Natural killer cell (primary cell): ENCODE measurements around the gene NID2. TPM values are rescaled to one million over a fixed set of nuclear protein-coding genes. Genes with fewer than 3 reads are reported as not detected.

Experiments
- ATAC-seq, 3 donors: fragments of 150-1000 bp in 2 of 3; fragments of 200-7000 bp in 1 of 3; cut with Tn5 transposase; 1 replicate in 1 of 3; 2 replicates in 2 of 3; pipeline ENCODE4 v1.10.0; 2021; ENCODE audit warnings: mild to moderate bottlenecking in 2 of 3, moderate library complexity in 2 of 3
- DNase-seq, 2 donors: peaks; one replicate each; pipeline versions ENCODE4 v3.0.0 to v3.0.0-alpha.2; 2013 to 2021; ENCODE audit warnings: mixed read lengths in 1 of 2
- H3K27ac ChIP-seq: one replicate; pipeline ENCODE4 v1.5.1; 2013; ENCODE audit warnings: mild to moderate bottlenecking, low read length
- H3K27me3 ChIP-seq: one replicate; pipeline ENCODE4 v1.6.1; 2013; ENCODE audit warnings: low read length; ENCODE audit not compliant: control insufficient read depth, insufficient read depth
- H3K36me3 ChIP-seq: one replicate; pipeline ENCODE4 v1.6.1; 2013; ENCODE audit warnings: low read length; ENCODE audit not compliant: control insufficient read depth, insufficient read depth
- H3K4me1 ChIP-seq: one replicate; pipeline ENCODE4 v1.6.1; 2013; ENCODE audit warnings: low read length; ENCODE audit not compliant: control insufficient read depth, insufficient read depth
- H3K4me3 ChIP-seq: one replicate; pipeline ENCODE4 v1.5.1; 2013; ENCODE audit warnings: low read length
- H3K9me3 ChIP-seq: one replicate; pipeline ENCODE4 v1.6.1; 2013; ENCODE audit warnings: low read length; ENCODE audit not compliant: control insufficient read depth, insufficient read depth
- H3K27ac Mint-ChIP-seq, 2 donors: one replicate each; pipeline ENCODE4 v1.8.0; 2022; ENCODE audit warnings: mild to moderate bottlenecking in 2 of 2, mixed read lengths in 2 of 2, moderate library complexity in 1 of 2
- H3K27me3 Mint-ChIP-seq, 2 donors: one replicate each; pipeline ENCODE4 v1.8.0; 2022; ENCODE audit warnings: low read depth in 2 of 2, mixed read lengths in 2 of 2
- H3K36me3 Mint-ChIP-seq: one replicate; pipeline ENCODE4 v1.8.0; 2022; ENCODE audit warnings: mixed read lengths
- H3K4me1 Mint-ChIP-seq, 2 donors: one replicate each; pipeline ENCODE4 v1.8.0; 2022; ENCODE audit warnings: mixed read lengths in 2 of 2
- H3K4me3 Mint-ChIP-seq: one replicate; pipeline ENCODE4 v1.8.0; 2022; ENCODE audit warnings: mild to moderate bottlenecking, moderate library complexity, mixed read lengths
- H3K9me3 Mint-ChIP-seq, 2 donors: one replicate each; pipeline ENCODE4 v1.8.0; 2022; ENCODE audit warnings: mixed read lengths in 2 of 2
- CTCF ChIP-seq: fragments of 200-600 bp; IDR thresholded peaks from one replicate; pipeline ENCODE4 v1.8.0; 2022; ENCODE audit warnings: antibody characterized with exemption
- WGBS: methylation state at CpG from one replicate; pipeline ENCODE4 v1.1.7; 2013; ENCODE audit warnings: missing lambda C conversion rate; ENCODE audit not compliant: insufficient coverage; 5-methylcytosine and 5-hydroxymethylcytosine counted together
- intact Hi-C: fragments of 100-400 bp; cut with micrococcal nuclease; formaldehyde crosslinking; loops from one replicate; pipeline ENCODE4 v1.14.2; 2022
- total RNA-seq, 4 donors: library from RNA; stranded (reverse); fragments of 120-200 nt in 1 of 4; gene quantifications; one replicate each; pipeline versions ENCODE4 v1.2.3 to v1.2.4, GENCODE V29; 2013 to 2022

NID2 gene
- total RNA-seq, 3 donors from 2014 or later (not counting 1 experiment from before 2014, with no cell fraction given): 0.36 to 0.80 (median 0.40) TPM

- H3K36me3 Mint-ChIP-seq: peaks cover 34% of the 10 kb centered on the region
- H3K36me3 ChIP-seq: peaks cover 65% of the 10 kb centered on the region
Measured at GRCh38 chr14:51957950-51958349, 110.9 kb downstream of the NID2 start.

More at GRCh38 chr14:51957950-51958349, 110.9 kb downstream of the NID2 start:
- ATAC-seq (no peak), DNase-seq (no peak)
- Histone ChIP-seq H3K27ac (no peak overlapping the region), H3K4me3 (no peak overlapping the region), H3K9me3 (no peaks in the 10 kb centered on the region), H3K4me1 (no peaks in the 10 kb centered on the region), H3K27me3 (no peaks in the 10 kb centered on the region)
- no peak overlapping the region for H3K4me3 Mint-ChIP-seq
- no peaks in the 10 kb centered on the region for H3K27me3 Mint-ChIP-seq
- no peak for TF ChIP-seq CTCF
- intact Hi-C loops: no loop called here
- H3K9me3 Mint-ChIP-seq: peaks cover 0 to 6% of the 10 kb centered on the region in 2 donors
- WGBS: 96% methylated on average over 2 of the region's 2 CpGs
- peak overlapping the region; percentile 79 to 94 for H3K27ac Mint-ChIP-seq
- H3K4me1 Mint-ChIP-seq: peaks cover 82 to 84% of the 10 kb centered on the region in 2 donors

Other genes starting within 250 kb of the NID2 start
- 100 to 1,000 TPM; 552 to 653 (median 582) TPM for gene GNG2, start 208.4 kb downstream of the NID2 start, total RNA-seq
- 10 to 100 TPM; 84.3 to 96.5 (median 92.7) TPM for gene RTRAF, start 79.5 kb downstream of the NID2 start, total RNA-seq
- 100 to 1,000 TPM; 106 to 140 (median 112) TPM for gene PTGDR, start 198.6 kb upstream of the NID2 start, total RNA-seq
- gene PTGER2, start 245.3 kb upstream of the NID2 start, total RNA-seq: 10 to 100 TPM; 55.3 to 67.9 (median 60.6) TPM